SK-N-SH treated with all-trans-retinoic acid at 6 μM for 48 hours (cell line): ENCODE results near the gene ANTXRL.

ENCODE experiments used
- ARNTL ChIP-seq: fragments of 450-650 bp; formaldehyde crosslinking; IDR thresholded peaks from 2 replicates; pipeline ENCODE4 v1.5.0; 2020; ENCODE audit warnings: low read depth, mild to moderate bottlenecking, moderate library complexity, borderline replicate concordance
- BACH2 ChIP-seq: fragments of 250-450 bp; sonication (Bioruptor Pico); IDR thresholded peaks from 2 replicates; pipeline ENCODE4 v1.9.0; 2021; ENCODE audit warnings: mild to moderate bottlenecking, borderline replicate concordance
- POU6F1 ChIP-seq: fragments of 250-450 bp; sonication (Bioruptor Pico); IDR thresholded peaks from 2 replicates; pipeline ENCODE4 v1.8.0; 2021; ENCODE audit warnings: low read depth, mild to moderate bottlenecking, moderate library complexity, borderline replicate concordance
- RARB ChIP-seq: fragments of 250-450 bp; sonication (Bioruptor Pico); IDR thresholded peaks from 2 replicates; pipeline ENCODE4 v1.8.0; 2021; ENCODE audit warnings: mild to moderate bottlenecking, moderate library complexity
- SNAI2 ChIP-seq: fragments of 250-450 bp; sonication (Bioruptor Pico); IDR thresholded peaks from 2 replicates; pipeline ENCODE4 v1.5.0; 2020; ENCODE audit warnings: mild to moderate bottlenecking, moderate library complexity
- TCF4 ChIP-seq: fragments of 250-450 bp; sonication (Bioruptor Pico); IDR thresholded peaks from 2 replicates; pipeline ENCODE4 v1.8.0; 2021; ENCODE audit warnings: mild to moderate bottlenecking, moderate library complexity, borderline replicate concordance
- TSHZ2 ChIP-seq: fragments of 250-450 bp; sonication (Bioruptor Pico); IDR thresholded peaks from 2 replicates; pipeline ENCODE4 v1.5.0; 2020; ENCODE audit warnings: mild to moderate bottlenecking, moderate library complexity
- ZFP3 ChIP-seq: fragments of 250-450 bp; sonication (Bioruptor Pico); IDR thresholded peaks from 2 replicates; pipeline ENCODE4 v1.5.0; 2020; ENCODE audit warnings: mild to moderate bottlenecking, moderate library complexity
- ZFP30 ChIP-seq: fragments of 450-650 bp; formaldehyde crosslinking; IDR thresholded peaks from 2 replicates; pipeline ENCODE4 v1.5.0; 2022; ENCODE audit warnings: mild to moderate bottlenecking, moderate library complexity
- ZNF70 ChIP-seq: fragments of 450-650 bp; formaldehyde crosslinking; IDR thresholded peaks from 2 replicates; pipeline ENCODE4 v1.5.0; 2020; ENCODE audit warnings: mild to moderate bottlenecking, moderate library complexity
- TF ChIP-seq, protein P1 (sequence below): fragments of 250-450 bp; sonication (Bioruptor Pico); IDR thresholded peaks from 2 replicates; pipeline ENCODE4 v1.8.0; 2020; ENCODE audit warnings: mild to moderate bottlenecking, moderate library complexity, borderline replicate concordance

DNA sequence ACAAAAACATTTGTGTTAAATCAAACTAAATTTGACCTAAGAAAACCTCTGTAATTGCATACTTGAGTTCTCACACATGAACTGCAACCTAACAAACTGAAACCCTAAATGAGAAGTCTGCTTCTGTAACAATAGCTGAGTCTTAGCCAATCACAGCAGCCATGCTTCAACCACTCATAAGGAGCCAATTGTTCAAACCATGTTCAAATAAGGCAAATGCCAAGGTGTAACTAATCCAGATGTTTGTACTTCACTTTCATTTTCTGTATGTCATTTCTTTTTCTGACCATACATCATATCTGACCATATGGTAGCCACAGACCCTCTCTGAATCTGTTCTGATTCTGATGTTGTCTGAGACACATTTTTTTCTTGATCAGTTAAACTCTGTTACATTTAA is 47.5 kb upstream of the ANTXRL start:
- no peak for TF ChIP-seq POU6F1 (CRISPR knock-in tag)
- TF ChIP-seq SNAI2: no peak
- TF ChIP-seq ZFP3 (CRISPR knock-in tag): no peak
- no peak for TF ChIP-seq ZFP30
- no peak for TF ChIP-seq ZNF70
- TF ChIP-seq TSHZ2 (CRISPR knock-in tag): no peak
- TF ChIP-seq RARB (CRISPR knock-in tag): no peak
- TF ChIP-seq, protein P1, sequence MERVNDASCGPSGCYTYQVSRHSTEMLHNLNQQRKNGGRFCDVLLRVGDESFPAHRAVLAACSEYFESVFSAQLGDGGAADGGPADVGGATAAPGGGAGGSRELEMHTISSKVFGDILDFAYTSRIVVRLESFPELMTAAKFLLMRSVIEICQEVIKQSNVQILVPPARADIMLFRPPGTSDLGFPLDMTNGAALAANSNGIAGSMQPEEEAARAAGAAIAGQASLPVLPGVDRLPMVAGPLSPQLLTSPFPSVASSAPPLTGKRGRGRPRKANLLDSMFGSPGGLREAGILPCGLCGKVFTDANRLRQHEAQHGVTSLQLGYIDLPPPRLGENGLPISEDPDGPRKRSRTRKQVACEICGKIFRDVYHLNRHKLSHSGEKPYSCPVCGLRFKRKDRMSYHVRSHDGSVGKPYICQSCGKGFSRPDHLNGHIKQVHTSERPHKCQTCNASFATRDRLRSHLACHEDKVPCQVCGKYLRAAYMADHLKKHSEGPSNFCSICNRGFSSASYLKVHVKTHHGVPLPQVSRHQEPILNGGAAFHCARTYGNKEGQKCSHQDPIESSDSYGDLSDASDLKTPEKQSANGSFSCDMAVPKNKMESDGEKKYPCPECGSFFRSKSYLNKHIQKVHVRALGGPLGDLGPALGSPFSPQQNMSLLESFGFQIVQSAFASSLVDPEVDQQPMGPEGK: no peak
- TF ChIP-seq ARNTL (CRISPR knock-in tag): no peak
- no peak for TF ChIP-seq TCF4 (CRISPR knock-in tag)
- TF ChIP-seq BACH2: no peak
